Retinal pigment epithelial cell (primary cell): ENCODE measurements around the gene RBM3.

Experiments used
- DNase-seq: peaks from one replicate; pipeline ENCODE4 v3.0.0-alpha.2; 2010; ENCODE audit warnings: low read depth
- H3K4me3 ChIP-seq: 2 replicates; pipeline ENCODE4 v1.5.1; 2011; ENCODE audit warnings: mild to moderate bottlenecking, low read length, control low read depth, moderate library complexity
- TF ChIP-seq, protein P1 (sequence below): conservative IDR thresholded peaks from 2 replicates; pipeline ENCODE4 v1.5.1; 2011; ENCODE audit warnings: low read depth, low read length, control low read depth, inconsistent platforms

RBM3 gene

DNA sequence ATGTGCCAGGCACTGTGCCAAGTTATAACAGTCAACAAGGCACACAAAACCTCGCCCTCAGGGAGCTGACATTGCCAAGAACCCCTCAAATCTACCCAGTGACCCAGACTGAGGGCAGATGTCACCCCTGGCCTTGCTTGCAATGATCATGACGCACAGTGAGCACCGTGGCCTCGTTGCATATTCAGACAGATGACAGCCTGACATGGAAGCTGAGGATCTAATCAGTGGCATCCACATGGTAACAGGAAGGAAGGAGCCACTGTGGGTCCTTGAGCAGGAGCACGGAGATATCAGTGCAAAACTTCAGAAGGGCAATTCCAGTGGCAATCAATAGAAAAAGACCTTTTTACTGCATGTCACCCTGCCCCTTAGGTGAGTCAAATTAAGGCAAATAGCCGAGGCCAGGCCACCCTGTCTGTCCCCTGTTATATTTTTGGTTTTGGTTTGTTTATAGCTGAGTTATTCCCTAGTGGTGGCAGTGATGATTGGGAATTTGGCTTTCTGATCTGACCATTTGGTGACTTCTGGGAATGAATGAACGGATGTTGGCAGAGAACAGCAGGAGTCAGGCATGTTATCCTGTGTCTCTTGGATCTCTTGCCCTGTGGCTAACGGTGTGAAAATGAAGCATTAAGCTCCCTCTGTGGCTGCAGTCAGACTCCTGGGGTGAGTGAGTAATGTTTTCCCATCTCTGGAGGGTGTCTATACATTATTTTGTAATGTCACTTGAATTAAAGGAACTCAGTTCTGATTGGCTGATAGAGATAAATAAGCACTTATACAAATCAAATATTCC is 43.5 kb downstream of the RBM3 start:
- TF ChIP-seq, protein P1, sequence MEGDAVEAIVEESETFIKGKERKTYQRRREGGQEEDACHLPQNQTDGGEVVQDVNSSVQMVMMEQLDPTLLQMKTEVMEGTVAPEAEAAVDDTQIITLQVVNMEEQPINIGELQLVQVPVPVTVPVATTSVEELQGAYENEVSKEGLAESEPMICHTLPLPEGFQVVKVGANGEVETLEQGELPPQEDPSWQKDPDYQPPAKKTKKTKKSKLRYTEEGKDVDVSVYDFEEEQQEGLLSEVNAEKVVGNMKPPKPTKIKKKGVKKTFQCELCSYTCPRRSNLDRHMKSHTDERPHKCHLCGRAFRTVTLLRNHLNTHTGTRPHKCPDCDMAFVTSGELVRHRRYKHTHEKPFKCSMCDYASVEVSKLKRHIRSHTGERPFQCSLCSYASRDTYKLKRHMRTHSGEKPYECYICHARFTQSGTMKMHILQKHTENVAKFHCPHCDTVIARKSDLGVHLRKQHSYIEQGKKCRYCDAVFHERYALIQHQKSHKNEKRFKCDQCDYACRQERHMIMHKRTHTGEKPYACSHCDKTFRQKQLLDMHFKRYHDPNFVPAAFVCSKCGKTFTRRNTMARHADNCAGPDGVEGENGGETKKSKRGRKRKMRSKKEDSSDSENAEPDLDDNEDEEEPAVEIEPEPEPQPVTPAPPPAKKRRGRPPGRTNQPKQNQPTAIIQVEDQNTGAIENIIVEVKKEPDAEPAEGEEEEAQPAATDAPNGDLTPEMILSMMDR, result no peak
- DNase-seq, result no peak
- no peak overlapping the region for H3K4me3 ChIP-seq

GRCh38 chrX:48626401-48627298 is 52.4 kb downstream of the RBM3 start:
- TF ChIP-seq, protein P1, result no peak
- no peak for DNase-seq
- no peak overlapping the region for H3K4me3 ChIP-seq
